ENCODE measurements around the gene LIMS2.

LIMS2 gene

DNA sequence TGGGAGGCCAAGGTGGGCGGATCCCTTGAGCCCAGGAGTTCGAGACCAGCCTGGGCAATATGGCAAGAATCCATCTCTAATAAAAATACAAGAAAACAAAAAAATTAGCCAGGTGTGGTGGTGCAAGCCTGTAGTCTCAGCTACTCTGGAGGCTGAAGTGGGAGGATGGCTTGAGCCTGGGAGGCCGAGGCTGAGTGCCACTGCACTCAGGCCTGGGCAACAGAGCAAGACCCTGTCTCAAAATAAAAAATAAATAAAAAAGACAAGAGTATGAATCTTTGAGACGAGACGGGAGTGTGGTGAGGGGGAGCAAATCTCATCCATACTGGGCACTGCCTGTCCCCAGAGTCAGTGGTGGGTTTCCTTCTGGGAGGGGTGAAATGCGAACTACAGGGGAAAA, 17.2 kb downstream of the LIMS2 start:
- TF ChIP-seq, protein P1, sequence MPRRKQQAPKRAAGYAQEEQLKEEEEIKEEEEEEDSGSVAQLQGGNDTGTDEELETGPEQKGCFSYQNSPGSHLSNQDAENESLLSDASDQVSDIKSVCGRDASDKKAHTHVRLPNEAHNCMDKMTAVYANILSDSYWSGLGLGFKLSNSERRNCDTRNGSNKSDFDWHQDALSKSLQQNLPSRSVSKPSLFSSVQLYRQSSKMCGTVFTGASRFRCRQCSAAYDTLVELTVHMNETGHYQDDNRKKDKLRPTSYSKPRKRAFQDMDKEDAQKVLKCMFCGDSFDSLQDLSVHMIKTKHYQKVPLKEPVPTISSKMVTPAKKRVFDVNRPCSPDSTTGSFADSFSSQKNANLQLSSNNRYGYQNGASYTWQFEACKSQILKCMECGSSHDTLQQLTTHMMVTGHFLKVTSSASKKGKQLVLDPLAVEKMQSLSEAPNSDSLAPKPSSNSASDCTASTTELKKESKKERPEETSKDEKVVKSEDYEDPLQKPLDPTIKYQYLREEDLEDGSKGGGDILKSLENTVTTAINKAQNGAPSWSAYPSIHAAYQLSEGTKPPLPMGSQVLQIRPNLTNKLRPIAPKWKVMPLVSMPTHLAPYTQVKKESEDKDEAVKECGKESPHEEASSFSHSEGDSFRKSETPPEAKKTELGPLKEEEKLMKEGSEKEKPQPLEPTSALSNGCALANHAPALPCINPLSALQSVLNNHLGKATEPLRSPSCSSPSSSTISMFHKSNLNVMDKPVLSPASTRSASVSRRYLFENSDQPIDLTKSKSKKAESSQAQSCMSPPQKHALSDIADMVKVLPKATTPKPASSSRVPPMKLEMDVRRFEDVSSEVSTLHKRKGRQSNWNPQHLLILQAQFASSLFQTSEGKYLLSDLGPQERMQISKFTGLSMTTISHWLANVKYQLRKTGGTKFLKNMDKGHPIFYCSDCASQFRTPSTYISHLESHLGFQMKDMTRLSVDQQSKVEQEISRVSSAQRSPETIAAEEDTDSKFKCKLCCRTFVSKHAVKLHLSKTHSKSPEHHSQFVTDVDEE (CRISPR knock-in tag; IDR thresholded peaks at IDR 0.05) = no peak
- no peak for TF ChIP-seq PPARA (CRISPR knock-in tag; IDR thresholded peaks at IDR 0.05; ENCODE audit: borderline replicate concordance)
- TF ChIP-seq TCF4 (CRISPR knock-in tag; IDR thresholded peaks at IDR 0.05; ENCODE audit: borderline replicate concordance) = no peak
- no peak for TF ChIP-seq GLIS3 (CRISPR knock-in tag; IDR thresholded peaks at IDR 0.05)
- TF ChIP-seq, protein P2, sequence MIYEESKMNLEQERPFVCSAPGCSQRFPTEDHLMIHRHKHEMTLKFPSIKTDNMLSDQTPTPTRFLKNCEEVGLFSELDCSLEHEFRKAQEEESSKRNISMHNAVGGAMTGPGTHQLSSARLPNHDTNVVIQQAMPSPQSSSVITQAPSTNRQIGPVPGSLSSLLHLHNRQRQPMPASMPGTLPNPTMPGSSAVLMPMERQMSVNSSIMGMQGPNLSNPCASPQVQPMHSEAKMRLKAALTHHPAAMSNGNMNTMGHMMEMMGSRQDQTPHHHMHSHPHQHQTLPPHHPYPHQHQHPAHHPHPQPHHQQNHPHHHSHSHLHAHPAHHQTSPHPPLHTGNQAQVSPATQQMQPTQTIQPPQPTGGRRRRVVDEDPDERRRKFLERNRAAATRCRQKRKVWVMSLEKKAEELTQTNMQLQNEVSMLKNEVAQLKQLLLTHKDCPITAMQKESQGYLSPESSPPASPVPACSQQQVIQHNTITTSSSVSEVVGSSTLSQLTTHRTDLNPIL (CRISPR knock-in tag; IDR thresholded peaks at IDR 0.05; ENCODE audit: low read depth) = no peak
- no peak for TF ChIP-seq ZNF70 (CRISPR knock-in tag; IDR thresholded peaks at IDR 0.05)
- no peak for TF ChIP-seq CSDC2 (CRISPR knock-in tag; IDR thresholded peaks at IDR 0.05)
- no peak for TF ChIP-seq ZFP3 (CRISPR knock-in tag; IDR thresholded peaks at IDR 0.05)
- no peak for TF ChIP-seq ZC3H10 (CRISPR knock-in tag; IDR thresholded peaks at IDR 0.05)
- TF ChIP-seq, protein P3, sequence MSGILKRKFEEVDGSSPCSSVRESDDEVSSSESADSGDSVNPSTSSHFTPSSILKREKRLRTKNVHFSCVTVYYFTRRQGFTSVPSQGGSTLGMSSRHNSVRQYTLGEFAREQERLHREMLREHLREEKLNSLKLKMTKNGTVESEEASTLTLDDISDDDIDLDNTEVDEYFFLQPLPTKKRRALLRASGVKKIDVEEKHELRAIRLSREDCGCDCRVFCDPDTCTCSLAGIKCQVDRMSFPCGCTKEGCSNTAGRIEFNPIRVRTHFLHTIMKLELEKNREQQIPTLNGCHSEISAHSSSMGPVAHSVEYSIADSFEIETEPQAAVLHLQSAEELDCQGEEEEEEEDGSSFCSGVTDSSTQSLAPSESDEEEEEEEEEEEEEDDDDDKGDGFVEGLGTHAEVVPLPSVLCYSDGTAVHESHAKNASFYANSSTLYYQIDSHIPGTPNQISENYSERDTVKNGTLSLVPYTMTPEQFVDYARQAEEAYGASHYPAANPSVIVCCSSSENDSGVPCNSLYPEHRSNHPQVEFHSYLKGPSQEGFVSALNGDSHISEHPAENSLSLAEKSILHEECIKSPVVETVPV (CRISPR knock-in tag; IDR thresholded peaks at IDR 0.05) = no peak
- TF ChIP-seq ISL1 (CRISPR knock-in tag; IDR thresholded peaks at IDR 0.05) = no peak
- TF ChIP-seq, protein P4, sequence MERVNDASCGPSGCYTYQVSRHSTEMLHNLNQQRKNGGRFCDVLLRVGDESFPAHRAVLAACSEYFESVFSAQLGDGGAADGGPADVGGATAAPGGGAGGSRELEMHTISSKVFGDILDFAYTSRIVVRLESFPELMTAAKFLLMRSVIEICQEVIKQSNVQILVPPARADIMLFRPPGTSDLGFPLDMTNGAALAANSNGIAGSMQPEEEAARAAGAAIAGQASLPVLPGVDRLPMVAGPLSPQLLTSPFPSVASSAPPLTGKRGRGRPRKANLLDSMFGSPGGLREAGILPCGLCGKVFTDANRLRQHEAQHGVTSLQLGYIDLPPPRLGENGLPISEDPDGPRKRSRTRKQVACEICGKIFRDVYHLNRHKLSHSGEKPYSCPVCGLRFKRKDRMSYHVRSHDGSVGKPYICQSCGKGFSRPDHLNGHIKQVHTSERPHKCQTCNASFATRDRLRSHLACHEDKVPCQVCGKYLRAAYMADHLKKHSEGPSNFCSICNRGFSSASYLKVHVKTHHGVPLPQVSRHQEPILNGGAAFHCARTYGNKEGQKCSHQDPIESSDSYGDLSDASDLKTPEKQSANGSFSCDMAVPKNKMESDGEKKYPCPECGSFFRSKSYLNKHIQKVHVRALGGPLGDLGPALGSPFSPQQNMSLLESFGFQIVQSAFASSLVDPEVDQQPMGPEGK (CRISPR knock-in tag; IDR thresholded peaks at IDR 0.05; ENCODE audit: borderline replicate concordance) = no peak
- no peak for TF ChIP-seq ESRRG (CRISPR knock-in tag; IDR thresholded peaks at IDR 0.05)
- TF ChIP-seq ARNTL (CRISPR knock-in tag; IDR thresholded peaks at IDR 0.05; ENCODE audit: borderline replicate concordance, low read depth) = no peak
- ATAC-seq = no peak

DNA sequence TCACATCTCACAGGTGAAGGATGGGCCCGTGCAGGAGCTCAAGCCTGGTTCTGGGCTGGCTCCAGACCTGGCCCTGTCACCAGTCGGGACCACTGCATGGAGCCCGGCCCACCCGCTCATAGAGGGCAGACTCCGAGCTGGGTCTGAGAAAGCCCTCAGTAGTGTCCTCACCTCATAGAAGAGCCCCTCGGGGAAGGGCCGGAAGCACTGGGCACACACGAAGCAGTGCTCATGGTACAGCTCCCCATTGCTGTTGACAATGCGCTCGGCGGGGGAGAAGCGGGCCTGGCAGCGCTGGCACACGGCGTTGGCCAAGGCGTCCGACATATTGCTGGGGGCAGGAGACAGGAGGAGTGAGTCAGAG, 18.1 kb downstream of the LIMS2 start:
- no peak for TF ChIP-seq TCF4 (CRISPR knock-in tag; IDR thresholded peaks at IDR 0.05; ENCODE audit: borderline replicate concordance)
- TF ChIP-seq ZC3H10 (CRISPR knock-in tag; IDR thresholded peaks at IDR 0.05) = no peak
- TF ChIP-seq ARNTL (CRISPR knock-in tag; IDR thresholded peaks at IDR 0.05; ENCODE audit: borderline replicate concordance, low read depth) = no peak
- TF ChIP-seq ISL1 (CRISPR knock-in tag; IDR thresholded peaks at IDR 0.05) = no peak
- TF ChIP-seq, protein P1 (CRISPR knock-in tag; IDR thresholded peaks at IDR 0.05) = no peak
- TF ChIP-seq RARB (CRISPR knock-in tag; IDR thresholded peaks at IDR 0.05) = no peak
- TF ChIP-seq TOX (CRISPR knock-in tag; IDR thresholded peaks at IDR 0.05; ENCODE audit: borderline replicate concordance) = no peak
- TF ChIP-seq ZFP3 (CRISPR knock-in tag; IDR thresholded peaks at IDR 0.05) = no peak
- no peak for TF ChIP-seq ESRRG (CRISPR knock-in tag; IDR thresholded peaks at IDR 0.05)
- TF ChIP-seq, protein P2 (CRISPR knock-in tag; IDR thresholded peaks at IDR 0.05; ENCODE audit: low read depth) = no peak
- TF ChIP-seq GLIS3 (CRISPR knock-in tag; IDR thresholded peaks at IDR 0.05) = no peak
- no peak for ATAC-seq
